ENCODE measurements around the gene BMPR1A. TPM values are rescaled to one million over a fixed set of nuclear protein-coding genes. Genes with fewer than 3 reads are reported as not detected.
"Not testable (repeated sequence)": the region's sequence is repeated elsewhere in the genome, so short reads cannot be mapped to it uniquely, and the experiment has no call there.

The BMPR1A gene
- total RNA-seq, 1 donor from 2014 or later, result 54.8 TPM

DNA sequence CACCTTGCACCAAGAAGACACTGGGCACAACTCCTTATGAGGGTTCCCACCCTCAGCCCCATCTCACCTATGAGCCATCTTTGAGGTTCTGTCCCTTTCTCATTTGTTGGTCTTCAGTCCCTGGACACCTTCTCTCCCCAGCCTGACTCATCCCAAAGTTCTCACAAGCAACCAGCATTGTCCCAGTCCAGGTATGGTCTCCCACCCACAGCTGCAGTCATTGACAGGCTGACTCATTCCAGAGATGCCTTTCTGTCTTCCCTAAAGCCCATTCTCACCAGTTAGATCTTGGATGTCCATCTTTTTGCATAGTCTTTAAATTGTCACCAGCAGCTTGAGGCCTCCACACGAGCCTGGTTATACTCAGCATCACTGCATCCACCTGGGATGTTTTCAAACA, 26.7 kb upstream of the BMPR1A start:
- no peak for DNase-seq (ENCODE audit: low spot score)

DNA sequence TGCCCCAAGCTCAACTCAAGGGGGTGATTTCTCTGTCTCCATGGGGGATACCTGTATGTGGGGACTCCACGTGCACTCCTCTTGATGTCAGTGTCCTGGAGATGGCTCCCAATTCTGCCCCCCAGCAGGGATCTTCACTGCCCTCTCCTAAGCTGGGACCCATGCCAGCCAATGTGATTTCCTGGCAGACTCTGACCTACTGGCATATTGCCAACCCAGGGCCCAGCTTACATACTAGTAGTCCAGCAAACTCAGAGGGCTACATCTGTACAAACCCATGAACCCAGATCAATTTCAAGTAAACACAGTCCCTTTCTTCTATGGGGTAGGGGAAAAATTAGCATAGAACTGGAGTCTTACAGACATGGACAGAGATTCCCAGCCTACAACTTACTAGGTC, 26.2 kb upstream of the BMPR1A start:
- DNase-seq (ENCODE audit: low spot score), result no peak

DNA sequence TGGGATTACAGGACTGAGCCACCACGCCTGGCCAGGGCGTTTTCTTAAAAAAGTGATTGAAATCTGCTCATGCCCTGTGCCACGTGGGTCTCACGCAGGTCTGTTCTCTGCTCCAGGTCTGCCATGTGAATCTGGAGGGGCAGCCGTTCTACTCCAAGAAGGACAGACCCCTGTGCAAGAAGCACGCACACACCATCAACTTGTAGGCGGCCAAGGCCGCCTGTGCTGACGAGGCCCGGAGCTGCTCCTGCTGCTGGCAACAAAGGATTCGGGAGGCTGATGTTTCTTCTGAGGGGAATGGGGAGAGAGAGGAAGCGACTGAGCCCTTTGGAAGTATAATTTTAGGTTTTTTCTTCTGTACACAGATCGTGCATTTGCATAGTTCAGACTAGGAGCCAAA, 23.6 kb upstream of the BMPR1A start:
- no peak for DNase-seq (ENCODE audit: low spot score)

DNA sequence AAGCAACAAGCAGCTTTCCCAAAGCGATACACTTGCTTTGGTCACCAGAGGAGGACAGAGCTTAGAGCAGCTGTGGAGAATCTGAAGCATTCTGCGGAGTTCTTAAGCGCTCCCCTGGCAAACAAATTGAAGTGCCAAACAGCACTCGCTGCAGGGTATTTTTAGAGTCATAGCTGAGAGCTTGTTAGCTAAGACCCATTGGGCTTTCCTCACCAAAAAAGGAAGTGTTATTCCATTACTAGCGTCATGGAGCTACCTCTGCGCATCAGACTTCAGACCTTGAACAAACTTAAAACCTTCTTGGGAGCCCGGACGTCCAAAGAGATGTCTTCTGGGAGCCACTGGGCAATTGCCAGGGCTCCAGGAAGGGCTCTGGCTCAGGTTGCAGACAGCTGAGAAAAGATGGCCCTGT, 23.2 kb upstream of the BMPR1A start:
- DNase-seq (ENCODE audit: low spot score), result peak; percentile 61

DNA sequence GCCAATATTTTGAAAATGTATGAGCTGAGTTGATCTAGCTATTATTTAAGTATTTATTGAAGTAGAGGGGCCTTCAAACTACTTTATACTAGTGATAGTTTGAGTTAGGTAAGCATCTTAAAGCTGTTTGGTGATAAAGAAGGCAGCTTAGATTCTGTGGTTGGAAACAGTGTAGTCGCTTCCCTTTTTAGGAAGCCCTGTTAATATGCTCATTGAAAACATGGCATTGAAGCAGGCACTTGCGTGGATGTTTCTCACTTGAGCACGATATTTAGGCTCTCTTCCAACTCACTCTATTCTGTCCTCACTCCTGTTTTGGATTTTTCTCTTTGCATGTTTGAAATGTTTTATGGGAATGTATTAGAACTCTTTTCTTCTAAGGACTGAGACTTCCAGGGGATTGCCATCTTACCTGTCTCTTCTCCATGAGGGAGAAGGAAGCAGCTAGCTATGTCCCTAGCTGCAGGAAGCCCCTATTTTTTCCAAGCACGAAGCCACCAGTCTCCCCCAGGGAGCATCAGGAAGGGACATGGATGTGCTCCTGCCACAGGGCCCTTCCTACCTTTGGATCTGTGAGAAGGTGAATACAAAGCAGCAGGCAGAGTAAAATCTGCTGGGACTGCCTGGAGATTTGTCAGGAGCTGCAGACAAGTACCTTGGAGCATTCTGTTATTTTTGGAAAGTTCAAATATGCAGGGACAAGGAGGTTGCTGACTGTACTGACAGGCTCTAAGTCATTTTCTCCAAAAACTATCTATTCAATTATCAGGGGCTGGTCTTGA, 22.0 kb upstream of the BMPR1A start:
- DNase-seq (ENCODE audit: low spot score), result no peak

DNA sequence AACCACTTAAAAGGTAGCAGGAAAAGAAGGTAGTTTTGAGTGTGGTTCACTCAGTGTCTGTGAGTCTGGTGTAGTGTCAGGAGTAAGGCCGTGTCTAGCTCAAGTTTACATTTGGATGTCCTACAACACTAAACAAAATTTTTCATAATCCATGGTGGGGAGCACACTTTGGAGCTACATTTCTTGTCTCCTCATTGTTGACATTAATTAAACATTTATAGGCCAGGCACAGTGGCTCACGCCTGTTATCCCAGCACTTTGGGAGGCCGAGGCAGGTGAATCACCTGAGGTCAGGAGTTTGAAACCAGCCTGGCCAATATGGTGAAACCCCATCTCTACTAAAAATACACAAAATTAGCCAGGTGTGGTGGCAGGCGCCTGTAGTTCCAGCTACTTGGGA, 21.1 kb upstream of the BMPR1A start:
- not testable (repeated sequence) for DNase-seq (ENCODE audit: low spot score)

DNA sequence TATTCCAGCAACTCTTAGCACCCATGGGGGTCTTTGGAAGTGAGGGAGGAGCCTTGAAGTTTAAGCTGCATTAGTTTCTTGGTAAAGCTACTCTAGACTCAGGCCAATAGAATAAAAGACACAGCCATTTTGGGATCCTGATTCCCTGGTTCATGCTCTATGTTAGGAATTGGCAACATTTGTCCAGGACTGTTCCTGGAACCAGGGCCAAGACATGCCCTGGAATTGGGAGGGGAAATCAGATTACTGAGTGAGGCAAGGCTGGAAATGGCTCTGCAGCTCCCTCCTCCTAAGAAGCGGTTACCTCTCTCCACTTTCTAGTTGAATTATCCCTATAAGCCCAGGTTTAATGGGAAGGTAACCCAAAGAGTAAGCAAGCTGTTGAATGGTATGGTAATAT, 14.2 kb upstream of the BMPR1A start:
- no peak for DNase-seq (ENCODE audit: low spot score)

DNA sequence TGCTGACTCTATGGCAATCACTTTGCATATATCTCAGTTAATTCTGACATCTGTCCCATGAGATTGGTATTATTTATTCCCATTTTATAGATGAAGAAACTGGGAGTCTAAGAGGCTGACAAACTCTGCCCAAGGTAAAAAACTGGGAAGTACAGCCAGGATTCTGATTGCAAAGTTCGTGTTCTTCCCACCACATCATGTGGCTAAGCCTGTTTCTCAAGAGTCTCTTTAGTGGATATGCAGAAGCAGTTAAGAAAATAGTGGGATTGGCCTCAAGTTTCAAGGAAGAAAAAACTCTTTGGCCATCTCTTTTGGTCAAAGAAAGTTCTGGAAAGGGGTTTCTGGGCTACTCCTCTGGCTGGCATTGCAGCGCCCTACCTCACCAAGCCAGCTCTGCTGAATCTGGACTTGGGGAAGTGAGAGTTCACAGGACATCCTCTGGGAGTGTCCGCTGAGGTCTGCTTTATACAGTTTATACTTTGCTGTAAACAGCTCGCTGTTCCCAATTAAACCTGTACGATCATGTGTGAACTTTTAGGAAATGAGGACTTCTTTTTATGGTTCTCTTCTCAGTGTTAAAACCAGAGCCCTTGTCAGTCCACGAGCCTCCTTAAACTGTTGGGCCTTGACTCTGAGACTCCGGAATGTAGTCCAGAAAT, 12.2 kb upstream of the BMPR1A start:
- DNase-seq (ENCODE audit: low spot score), result no peak

DNA sequence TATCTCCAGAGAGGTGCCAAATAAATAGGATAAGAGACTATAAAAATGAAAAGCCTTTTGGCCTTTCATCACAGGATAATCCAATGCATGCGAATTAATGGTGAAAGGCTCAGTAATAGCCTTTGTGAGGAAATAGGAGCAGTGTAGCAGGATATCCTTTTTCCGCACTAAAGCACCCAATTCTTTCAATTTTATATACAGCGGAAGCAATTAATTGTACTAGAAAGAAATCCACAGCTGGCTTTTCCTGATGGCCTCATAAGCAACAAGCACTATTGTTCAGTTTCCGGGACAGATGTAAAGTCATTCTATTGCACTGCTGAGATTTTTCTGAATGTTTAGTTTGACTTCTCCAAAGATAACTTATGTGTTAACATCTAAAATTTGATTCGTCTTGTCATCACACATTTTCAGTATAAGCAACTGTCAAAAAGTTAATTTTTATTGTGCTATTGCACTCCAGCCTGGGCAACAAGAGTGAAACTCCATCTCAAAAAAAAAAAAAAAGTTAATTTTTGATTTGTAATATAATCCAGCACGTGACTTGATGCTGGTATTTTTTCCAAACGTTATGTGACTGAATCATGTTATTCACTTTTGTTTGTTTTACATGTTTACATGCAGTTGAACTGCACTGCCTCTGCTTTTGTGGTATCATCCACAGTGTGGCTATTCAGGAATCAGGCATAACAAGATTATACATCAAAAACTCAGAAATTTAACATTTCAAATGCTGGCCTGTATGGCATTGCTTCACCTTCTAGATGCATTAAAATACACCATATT, 8.4 kb upstream of the BMPR1A start:
- no peak for DNase-seq (ENCODE audit: low spot score)

DNA sequence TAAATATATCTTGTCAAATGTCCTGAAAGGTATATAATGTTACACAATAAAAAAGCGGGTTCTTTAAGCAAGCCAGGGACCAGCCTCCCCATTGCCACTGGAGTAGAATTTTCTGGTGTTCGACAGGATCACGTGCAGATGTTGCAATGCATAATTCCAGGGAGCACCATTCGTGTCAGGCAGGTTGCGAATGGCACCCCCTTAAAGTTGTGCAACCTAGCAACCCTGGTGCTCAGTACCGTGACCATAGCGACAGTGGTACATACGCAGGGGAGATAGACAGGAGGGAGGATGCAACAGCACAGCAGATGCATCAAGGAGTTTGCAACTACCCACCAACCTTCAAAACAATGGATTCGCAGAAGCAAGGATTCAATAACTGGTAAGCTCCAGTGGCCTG, 6.6 kb upstream of the BMPR1A start:
- no peak for DNase-seq (ENCODE audit: low spot score)

DNA sequence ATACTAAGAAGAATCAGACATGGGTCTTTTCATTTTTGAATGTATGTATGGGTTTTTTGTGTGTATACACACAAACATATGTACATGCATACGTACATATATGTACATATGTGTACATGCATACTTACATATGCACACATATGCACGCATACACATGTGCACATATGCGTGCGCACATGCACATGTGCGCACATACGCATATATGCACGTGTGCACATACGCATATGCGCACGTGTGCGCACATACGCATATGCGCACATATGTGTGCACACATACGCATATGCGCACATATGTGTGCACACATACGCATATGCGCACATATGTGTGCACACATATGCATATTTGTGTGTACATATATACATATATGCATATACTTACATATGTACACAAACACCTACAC, 4.9 kb upstream of the BMPR1A start:
- no peak for DNase-seq (ENCODE audit: low spot score)

DNA sequence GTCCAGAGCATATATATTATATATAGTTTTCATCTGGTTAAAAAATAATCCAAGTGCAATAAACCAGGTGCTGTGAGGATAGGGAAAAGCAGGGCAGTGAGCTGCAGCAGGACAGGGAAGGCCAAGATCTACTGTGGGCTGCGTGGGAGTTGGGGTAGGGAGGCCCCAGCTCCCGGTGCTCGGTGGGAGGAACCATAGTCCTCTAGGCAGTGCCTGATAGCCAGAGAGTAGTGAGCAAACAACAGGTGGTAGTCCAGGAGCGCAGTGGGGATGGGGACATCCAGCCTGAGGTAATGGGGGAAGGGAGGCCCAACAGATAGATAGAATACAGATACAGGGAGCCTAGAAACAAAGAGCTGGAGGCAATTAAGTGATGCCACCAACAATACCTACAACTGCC, 4.1 kb upstream of the BMPR1A start:
- no peak for DNase-seq (ENCODE audit: low spot score)

DNA sequence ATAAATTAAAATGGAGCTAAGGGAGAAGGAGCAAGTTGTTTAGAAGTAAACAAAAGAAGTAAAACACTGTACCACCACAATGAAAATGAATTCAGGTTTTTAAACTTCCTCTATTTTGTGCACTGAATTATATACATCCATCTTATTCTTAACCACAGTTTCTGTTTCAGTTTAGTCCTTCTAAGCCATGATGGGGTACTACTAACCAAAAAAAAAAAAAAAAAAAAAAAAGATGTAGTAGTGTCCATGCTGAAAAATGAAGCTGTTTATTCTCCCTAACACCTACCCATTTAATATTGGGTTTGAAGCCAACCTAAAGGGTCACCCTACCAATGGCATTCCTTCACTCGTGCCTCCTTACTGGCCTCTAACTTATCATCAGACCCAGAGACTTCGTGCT, 3.4 kb upstream of the BMPR1A start:
- no peak for DNase-seq (ENCODE audit: low spot score)

DNA sequence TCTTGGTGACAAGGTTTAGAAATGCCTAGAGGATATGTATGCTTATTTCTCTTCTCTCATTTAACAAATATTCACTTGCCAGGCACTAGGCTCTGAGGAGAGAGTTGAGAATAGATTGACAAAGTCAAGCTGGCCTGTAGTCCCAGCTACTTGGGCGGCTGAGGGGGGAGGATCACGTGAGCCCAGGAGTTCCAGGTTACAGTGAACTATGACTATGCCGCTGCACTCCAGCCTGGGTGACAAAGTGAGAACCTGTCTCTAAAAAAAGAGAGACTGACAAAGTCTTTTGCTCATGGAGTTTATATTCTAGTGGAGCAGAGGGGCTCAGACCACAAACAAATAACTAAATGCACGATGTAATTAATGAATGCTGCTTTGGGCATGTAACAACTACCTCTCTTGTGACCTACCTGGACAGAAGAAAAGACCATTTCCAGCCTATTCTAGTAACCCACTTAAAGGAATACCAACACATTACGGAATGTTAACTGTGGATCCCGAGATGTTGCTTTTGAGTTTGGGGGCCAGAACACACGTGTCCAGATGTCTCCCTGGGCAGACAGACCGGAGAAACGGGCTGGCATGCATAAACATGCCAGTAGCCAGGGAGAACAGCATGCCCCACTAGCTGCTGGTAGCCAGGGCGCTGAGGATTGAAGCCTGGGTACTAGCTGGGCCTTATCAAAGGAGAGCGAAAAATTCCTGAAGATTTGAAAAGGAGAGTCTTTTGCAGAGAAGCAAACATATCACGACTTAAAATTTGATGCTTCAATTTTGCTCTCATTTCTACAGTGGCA, 2.6 kb upstream of the BMPR1A start:
- no peak for DNase-seq (ENCODE audit: low spot score)

DNA sequence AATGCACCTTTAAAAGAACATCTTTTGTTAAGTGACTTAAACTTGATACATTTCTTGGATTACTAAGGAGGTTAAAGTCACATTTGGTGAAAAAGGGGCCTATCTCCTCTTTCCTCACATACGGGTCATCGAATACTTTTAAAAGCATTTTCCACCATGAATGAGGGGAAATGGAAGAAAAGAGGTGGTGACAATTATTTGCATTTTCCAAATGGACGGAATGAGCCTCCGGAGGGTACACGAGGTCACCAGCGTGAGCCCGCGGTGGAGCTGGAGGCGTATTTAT, 1.0 kb upstream of the BMPR1A start:
- no peak for DNase-seq (ENCODE audit: low spot score)

DNA sequence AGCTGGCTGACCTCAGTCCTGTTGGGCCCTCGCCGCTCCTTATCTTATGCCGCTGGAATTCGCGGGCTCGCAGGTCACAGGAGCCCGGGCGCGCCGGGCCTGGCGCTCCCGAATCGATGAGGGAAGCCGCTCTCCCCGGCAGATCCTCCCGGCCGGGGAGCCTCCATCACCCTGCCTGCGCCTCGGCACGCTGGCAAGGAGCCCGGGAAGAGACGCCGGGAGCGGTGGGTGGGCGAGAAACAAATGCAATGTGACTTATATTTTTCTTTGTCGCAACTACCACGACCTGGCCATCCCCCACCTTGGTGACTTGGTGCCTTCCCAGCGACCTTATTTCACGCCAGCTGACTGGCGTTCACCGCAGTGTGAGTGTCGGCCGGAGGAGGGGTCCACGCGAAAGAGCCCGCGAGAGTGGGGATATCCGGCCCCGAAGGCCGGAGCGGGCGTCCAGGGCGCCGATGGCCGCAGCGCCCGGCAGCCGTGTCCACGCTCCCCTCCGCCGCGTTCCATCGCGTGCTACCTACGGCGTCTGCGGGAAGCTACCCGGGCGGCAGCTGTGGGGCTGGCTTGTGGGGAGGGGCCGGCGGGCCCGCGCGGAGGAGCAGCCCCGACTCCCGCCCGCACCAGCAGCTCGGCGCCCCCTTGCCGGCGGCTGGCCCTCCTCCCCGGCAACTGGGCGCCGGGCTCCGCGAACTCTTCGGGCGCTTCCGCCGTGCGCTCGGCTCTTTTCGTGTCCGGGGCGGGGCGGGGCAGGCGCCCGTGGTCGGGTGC, 494 bp upstream of the BMPR1A start:
- DNase-seq (ENCODE audit: low spot score), result peak; percentile 72

DNA sequence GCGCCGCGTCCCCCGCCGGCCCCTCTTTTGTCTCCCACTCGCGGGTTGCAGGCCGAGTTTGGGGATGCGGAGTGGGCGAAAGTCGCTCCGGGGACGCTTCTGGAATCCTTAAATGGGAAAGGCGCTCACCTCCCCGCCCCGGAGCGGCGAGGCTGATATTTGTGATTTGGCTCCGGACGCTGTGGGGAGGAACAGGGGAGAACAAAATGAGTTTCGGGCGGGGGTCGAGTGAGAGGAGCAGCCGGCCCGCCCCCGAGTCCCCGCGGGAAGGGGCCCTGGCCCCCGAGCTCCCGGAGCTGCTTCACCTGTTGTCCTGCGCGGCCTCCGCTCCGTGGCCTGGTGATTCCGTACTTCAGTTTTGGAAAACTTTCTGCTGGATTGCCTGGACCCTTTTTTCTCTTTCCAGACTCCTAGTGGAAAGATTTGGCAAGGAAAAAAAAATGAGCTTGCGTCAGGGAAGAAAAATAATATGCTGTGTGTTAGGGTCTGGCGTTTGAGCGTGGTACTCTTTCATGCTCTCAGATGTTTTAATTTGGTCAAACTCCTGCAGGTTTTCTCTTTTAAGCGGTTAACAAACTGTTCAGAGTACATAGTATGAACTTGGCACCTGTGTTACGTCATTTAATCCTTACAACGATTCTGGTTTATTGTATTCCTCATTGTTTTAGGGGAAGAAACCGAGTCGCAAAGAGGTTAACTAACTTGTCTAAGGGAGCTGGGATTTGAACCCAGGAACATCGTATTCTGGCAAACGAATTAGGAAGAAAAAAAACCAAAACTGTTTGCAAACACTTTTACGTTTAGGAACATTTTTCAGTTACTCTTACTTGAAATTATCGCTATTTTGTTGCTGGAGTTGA, 924 bp downstream of the BMPR1A start:
- peak; percentile 54 for DNase-seq (ENCODE audit: low spot score)

DNA sequence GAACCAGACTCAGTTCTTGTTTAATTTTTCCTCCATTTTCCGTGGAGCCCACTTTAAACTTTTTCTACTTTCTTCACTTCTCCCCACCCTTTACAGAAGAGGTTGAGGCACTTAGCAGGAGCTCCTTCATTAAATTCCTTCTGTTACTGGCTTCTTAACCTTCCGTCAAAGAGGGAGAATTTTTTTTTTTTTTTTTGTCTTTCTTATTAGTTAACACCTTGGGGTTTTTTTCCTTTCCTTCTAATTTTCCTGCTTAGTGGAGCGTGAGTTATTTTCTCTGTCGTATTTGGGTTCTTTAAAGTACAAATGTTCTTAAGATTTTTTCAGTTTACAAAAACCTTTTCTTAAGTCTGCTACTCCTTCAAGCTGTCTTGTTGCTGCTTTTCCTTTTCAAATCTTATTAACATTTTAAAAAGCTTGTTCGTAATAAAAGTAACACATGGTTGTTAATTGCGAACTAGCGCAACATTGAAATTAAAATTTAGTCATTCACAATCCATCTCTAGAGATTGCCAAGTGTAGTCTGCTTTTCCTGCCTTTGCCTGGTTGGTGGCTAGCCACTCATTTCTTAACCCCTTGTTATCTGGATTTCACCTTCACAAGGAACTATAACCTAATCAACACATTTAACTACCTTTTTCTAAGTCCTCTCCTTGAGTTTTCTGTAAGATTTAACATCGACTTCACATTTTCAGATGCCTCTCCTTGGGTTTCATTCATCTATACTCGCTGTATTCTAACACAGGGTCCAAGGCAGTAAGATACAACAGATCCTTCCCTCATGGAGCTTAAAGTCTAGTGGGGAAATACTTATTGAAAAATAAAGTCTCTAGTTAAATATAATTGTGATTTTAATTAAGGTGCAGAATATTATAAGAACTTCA, 2.0 kb downstream of the BMPR1A start:
- no peak for DNase-seq (ENCODE audit: low spot score)

DNA sequence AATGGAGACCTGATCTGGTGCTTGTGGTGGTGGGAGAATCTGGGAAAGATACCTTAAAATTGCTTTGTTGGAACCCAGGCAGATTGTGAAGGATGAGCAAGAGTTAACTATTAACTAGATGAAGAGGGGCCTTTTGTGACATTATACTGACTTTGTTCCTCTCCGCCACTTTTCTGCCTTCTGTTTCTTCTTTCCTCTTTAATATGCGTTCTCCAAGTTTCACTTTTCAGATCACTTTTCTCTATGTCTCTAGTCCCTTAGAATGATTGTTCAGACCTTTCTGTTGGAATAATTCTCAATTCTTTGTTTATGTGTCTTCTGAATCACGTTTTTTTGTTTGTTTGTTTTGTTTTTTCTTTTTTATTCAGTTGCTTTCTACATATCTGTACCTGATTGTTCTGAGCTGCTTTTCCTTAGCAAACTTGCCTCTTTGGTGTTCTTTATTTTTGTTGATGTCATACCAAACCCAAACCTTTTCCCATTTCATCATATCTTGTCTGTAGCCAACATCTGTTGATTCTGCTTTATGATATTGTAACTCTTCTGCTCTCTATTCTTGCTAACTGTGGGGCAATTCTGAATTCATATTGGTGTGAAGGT, 2.8 kb downstream of the BMPR1A start:
- no peak for DNase-seq (ENCODE audit: low spot score)

All from ureter (tissue), 1 donor.